Liver (tissue), 9 donors: ENCODE results near the gene TUBE1. TPM values are rescaled to one million over a fixed set of nuclear protein-coding genes. Genes with fewer than 3 reads are reported as not detected.
A peak's percentile ranks its signal among the peaks of the same experiment; 100 is the strongest.

Experiments
- DNase-seq: peaks from one replicate; pipeline ENCODE4 v3.0.0-alpha.2; 2017; ENCODE audit warnings: low spot score
- H3K27ac ChIP-seq, 2 donors: one replicate each; pipeline ENCODE4 v1.7.0; 2013; ENCODE audit warnings: inconsistent platforms in 2 of 2, low read length in 2 of 2, control low read depth in 1 of 2, low read depth in 1 of 2, mild to moderate bottlenecking in 1 of 2
- H3K27me3 ChIP-seq, 4 donors: one replicate each; pipeline versions ENCODE4 v1.6.1 to v1.7.0; 2013; ENCODE audit warnings: low read length in 3 of 4, inconsistent platforms in 1 of 4, mild to moderate bottlenecking in 1 of 4, moderate library complexity in 1 of 4; ENCODE audit not compliant: control insufficient read depth in 4 of 4, insufficient read depth in 4 of 4
- H3K36me3 ChIP-seq, 4 donors: one replicate each; pipeline versions ENCODE4 v1.6.1 to v1.7.0; 2013; ENCODE audit warnings: low read length in 3 of 4, mild to moderate bottlenecking in 3 of 4, low read depth in 1 of 4, moderate library complexity in 1 of 4; ENCODE audit not compliant: control insufficient read depth in 4 of 4, insufficient read depth in 3 of 4
- H3K4me1 ChIP-seq, 4 donors: one replicate each; pipeline versions ENCODE4 v1.6.1 to v1.7.0; 2013; ENCODE audit warnings: low read length in 3 of 4, mild to moderate bottlenecking in 3 of 4, moderate library complexity in 1 of 4; ENCODE audit not compliant: control insufficient read depth in 4 of 4, insufficient read depth in 4 of 4
- H3K4me3 ChIP-seq, 3 donors: one replicate each; pipeline versions ENCODE4 v1.6.1 to v1.7.0; 2013; ENCODE audit warnings: low read length in 3 of 3, control low read depth in 1 of 3, low read depth in 1 of 3, mild to moderate bottlenecking in 1 of 3
- H3K9ac ChIP-seq, 2 donors: one replicate each; pipeline ENCODE4 v1.7.0; 2013; ENCODE audit warnings: low read length in 2 of 2, mild to moderate bottlenecking in 2 of 2, moderate library complexity in 2 of 2, control low read depth in 1 of 2, low read depth in 1 of 2
- H3K9me3 ChIP-seq, 4 donors: one replicate each; pipeline versions ENCODE4 v1.6.1 to v1.7.0; 2013; ENCODE audit warnings: low read length in 3 of 4; ENCODE audit not compliant: control insufficient read depth in 4 of 4
- EGR1 ChIP-seq, 2 donors: IDR thresholded peaks; 2 replicates each; pipeline ENCODE4 v1.6.1; 2016 to 2018; ENCODE audit warnings: antibody characterized with exemption in 2 of 2, low read depth in 2 of 2
- FOXA1 ChIP-seq: IDR thresholded peaks from 2 replicates; pipeline ENCODE4 v1.6.1; 2016; ENCODE audit warnings: antibody characterized with exemption
- FOXA2 ChIP-seq: IDR thresholded peaks from 2 replicates; pipeline ENCODE4 v1.6.1; 2016; ENCODE audit warnings: antibody characterized with exemption
- GABPA ChIP-seq, 2 donors: IDR thresholded peaks in 1 of 2; conservative IDR thresholded peaks in 1 of 2; 2 replicates each; pipeline ENCODE4 v1.6.1; 2016; ENCODE audit warnings: antibody characterized with exemption in 2 of 2, mild to moderate bottlenecking in 1 of 2, moderate library complexity in 1 of 2
- HNF4A ChIP-seq, 2 donors: conservative IDR thresholded peaks; 2 replicates each; pipeline ENCODE4 v1.6.1; 2016; ENCODE audit warnings: antibody characterized with exemption in 2 of 2, mild to moderate bottlenecking in 2 of 2
- JUND ChIP-seq, 2 donors: IDR thresholded peaks; 2 replicates each; pipeline ENCODE4 v1.6.1; 2016; ENCODE audit warnings: antibody characterized with exemption in 2 of 2
- NR2F2 ChIP-seq: IDR thresholded peaks from 2 replicates; pipeline ENCODE4 v1.6.1; 2016; ENCODE audit warnings: antibody characterized with exemption
- RAD21 ChIP-seq, 2 donors: IDR thresholded peaks; 2 replicates each; pipeline ENCODE4 v1.6.1; 2016; ENCODE audit warnings: antibody characterized with exemption in 2 of 2, mild to moderate bottlenecking in 2 of 2
- RXRA ChIP-seq, 2 donors: IDR thresholded peaks; 2 replicates each; pipeline ENCODE4 v1.6.1; 2017 to 2018; ENCODE audit warnings: antibody characterized with exemption in 2 of 2, mild to moderate bottlenecking in 1 of 2
- SP1 ChIP-seq: IDR thresholded peaks from 2 replicates; pipeline ENCODE4 v1.6.1; 2018; ENCODE audit warnings: antibody characterized with exemption, mild to moderate bottlenecking
- TAF1 ChIP-seq: conservative IDR thresholded peaks from 2 replicates; pipeline ENCODE4 v1.6.1; 2016; ENCODE audit warnings: antibody characterized with exemption, mild to moderate bottlenecking
- YY1 ChIP-seq: IDR thresholded peaks from 2 replicates; pipeline ENCODE4 v1.6.1; 2016; ENCODE audit warnings: antibody characterized with exemption, mild to moderate bottlenecking
- WGBS: extraction: QIAGEN DNeasy Blood & Tissue Kit; methylation state at CpG from one replicate; pipeline ENCODE4 v1.1.7; 2013; 5-methylcytosine and 5-hydroxymethylcytosine counted together
- polyA plus RNA-seq, 2 donors: library from polyadenylated mRNA; stranded (reverse) in 1 of 2; unstranded in 1 of 2; fragments of 200-250 nt in 1 of 2; fragments of >200 nt in 1 of 2; fragmentation: Nextera tagmentation in 1 of 2; extraction: Ambion mirVana in 1 of 2; gene quantifications; one replicate each; pipeline versions ENCODE4 v1.2.1 to v1.2.3, GENCODE V29; 2013 to 2015
- total RNA-seq, 2 donors: library from RNA; depleted of rRNA; stranded (reverse); fragments of >200 nt; gene quantifications; one replicate each; pipeline ENCODE4 v1.2.3, GENCODE V29; 2014
- TF ChIP-seq, protein P1 (sequence below): fragments of 150-350 bp; IDR thresholded peaks from 2 replicates; pipeline ENCODE4 v1.5.1; 2017; ENCODE audit warnings: improper control_type of control experiment, low read depth, low read length; ENCODE audit not compliant: missing input control
- TF ChIP-seq, protein P2 (sequence below): IDR thresholded peaks from 2 replicates; pipeline ENCODE4 v1.6.1; 2016; ENCODE audit warnings: antibody characterized with exemption
- TF ChIP-seq, protein P3 (sequence below): IDR thresholded peaks from 2 replicates; pipeline ENCODE4 v1.6.1; 2016; ENCODE audit warnings: antibody characterized with exemption
- TF ChIP-seq, protein P4 (sequence below): IDR thresholded peaks from 2 replicates; pipeline ENCODE4 v1.6.1; 2016; ENCODE audit warnings: antibody characterized with exemption, mild to moderate bottlenecking
- TF ChIP-seq, protein P5 (sequence below): IDR thresholded peaks from 2 replicates; pipeline ENCODE4 v1.6.1; 2016; ENCODE audit warnings: antibody characterized with exemption
- donor health status: healthy.
- donor health status: healthy.
- donor health status: healthy.
- donor health status: healthy.
- donor health status: healthy.

Gene TUBE1
- total and polyA plus RNA-seq, 4 donors = 8.8 to 45.4 (median 25.4) TPM

DNA sequence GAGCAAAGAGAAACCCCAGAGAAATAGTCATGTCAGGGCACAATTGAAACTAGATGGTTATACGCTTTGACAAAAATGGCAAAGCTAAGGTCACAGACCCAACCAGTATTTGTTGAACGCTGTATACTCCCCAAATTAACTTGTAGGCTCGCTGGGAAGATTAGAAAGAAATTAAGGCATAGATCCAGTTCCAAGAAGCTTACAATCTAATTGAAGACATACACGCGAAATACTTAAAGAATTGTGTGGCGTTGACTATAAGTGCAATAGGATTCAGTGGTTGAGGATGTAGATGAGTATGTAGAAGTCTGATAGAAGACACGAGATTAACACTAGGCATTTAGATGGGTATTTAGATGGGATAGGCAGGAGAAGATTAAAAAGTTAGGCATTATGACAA is 634 bp upstream of the TUBE1 start:
- Histone ChIP-seq H3K4me3 (peak overlapping the region; percentile 69 to 88 (median 85)), H3K27ac (peak overlapping the region; percentile 62 to 80), H3K9me3 (no peaks in the 10 kb centered on the region), H3K4me1 (peaks cover 0 to 23% (median 23%) of the 10 kb centered on the region in 4 donors), H3K27me3 (no peaks in the 10 kb centered on the region), H3K9ac (peak overlapping the region in 1 of 2 donors; percentile 80), H3K36me3 (peaks cover 0 to 7% (median 4%) of the 10 kb centered on the region in 4 donors)
- TF ChIP-seq, protein P1, sequence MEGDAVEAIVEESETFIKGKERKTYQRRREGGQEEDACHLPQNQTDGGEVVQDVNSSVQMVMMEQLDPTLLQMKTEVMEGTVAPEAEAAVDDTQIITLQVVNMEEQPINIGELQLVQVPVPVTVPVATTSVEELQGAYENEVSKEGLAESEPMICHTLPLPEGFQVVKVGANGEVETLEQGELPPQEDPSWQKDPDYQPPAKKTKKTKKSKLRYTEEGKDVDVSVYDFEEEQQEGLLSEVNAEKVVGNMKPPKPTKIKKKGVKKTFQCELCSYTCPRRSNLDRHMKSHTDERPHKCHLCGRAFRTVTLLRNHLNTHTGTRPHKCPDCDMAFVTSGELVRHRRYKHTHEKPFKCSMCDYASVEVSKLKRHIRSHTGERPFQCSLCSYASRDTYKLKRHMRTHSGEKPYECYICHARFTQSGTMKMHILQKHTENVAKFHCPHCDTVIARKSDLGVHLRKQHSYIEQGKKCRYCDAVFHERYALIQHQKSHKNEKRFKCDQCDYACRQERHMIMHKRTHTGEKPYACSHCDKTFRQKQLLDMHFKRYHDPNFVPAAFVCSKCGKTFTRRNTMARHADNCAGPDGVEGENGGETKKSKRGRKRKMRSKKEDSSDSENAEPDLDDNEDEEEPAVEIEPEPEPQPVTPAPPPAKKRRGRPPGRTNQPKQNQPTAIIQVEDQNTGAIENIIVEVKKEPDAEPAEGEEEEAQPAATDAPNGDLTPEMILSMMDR = no peak
- TF ChIP-seq RXRA (IDR thresholded peaks at IDR 0.05) (no peak), TAF1 (no peak), EGR1 (IDR thresholded peaks at IDR 0.05; ENCODE audit: low read depth in 2 of 2) (no peak), JUND (IDR thresholded peaks at IDR 0.05) (no peak), GABPA (IDR thresholded peaks at IDR 0.05 in 1 of 2, conservative IDR thresholded peaks at IDR 0.05 in 1 of 2) (no peak), YY1 (no peak), HNF4A (conservative IDR thresholded peaks at IDR 0.05) (no peak), RAD21 (IDR thresholded peaks at IDR 0.05) (no peak), FOXA1 (no peak)
- TF ChIP-seq, protein P2, sequence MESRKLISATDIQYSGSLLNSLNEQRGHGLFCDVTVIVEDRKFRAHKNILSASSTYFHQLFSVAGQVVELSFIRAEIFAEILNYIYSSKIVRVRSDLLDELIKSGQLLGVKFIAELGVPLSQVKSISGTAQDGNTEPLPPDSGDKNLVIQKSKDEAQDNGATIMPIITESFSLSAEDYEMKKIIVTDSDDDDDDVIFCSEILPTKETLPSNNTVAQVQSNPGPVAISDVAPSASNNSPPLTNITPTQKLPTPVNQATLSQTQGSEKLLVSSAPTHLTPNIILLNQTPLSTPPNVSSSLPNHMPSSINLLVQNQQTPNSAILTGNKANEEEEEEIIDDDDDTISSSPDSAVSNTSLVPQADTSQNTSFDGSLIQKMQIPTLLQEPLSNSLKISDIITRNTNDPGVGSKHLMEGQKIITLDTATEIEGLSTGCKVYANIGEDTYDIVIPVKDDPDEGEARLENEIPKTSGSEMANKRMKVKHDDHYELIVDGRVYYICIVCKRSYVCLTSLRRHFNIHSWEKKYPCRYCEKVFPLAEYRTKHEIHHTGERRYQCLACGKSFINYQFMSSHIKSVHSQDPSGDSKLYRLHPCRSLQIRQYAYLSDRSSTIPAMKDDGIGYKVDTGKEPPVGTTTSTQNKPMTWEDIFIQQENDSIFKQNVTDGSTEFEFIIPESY = no peak
- TF ChIP-seq, protein P3, sequence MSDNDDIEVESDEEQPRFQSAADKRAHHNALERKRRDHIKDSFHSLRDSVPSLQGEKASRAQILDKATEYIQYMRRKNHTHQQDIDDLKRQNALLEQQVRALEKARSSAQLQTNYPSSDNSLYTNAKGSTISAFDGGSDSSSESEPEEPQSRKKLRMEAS = no peak
- TF ChIP-seq, protein P4, sequence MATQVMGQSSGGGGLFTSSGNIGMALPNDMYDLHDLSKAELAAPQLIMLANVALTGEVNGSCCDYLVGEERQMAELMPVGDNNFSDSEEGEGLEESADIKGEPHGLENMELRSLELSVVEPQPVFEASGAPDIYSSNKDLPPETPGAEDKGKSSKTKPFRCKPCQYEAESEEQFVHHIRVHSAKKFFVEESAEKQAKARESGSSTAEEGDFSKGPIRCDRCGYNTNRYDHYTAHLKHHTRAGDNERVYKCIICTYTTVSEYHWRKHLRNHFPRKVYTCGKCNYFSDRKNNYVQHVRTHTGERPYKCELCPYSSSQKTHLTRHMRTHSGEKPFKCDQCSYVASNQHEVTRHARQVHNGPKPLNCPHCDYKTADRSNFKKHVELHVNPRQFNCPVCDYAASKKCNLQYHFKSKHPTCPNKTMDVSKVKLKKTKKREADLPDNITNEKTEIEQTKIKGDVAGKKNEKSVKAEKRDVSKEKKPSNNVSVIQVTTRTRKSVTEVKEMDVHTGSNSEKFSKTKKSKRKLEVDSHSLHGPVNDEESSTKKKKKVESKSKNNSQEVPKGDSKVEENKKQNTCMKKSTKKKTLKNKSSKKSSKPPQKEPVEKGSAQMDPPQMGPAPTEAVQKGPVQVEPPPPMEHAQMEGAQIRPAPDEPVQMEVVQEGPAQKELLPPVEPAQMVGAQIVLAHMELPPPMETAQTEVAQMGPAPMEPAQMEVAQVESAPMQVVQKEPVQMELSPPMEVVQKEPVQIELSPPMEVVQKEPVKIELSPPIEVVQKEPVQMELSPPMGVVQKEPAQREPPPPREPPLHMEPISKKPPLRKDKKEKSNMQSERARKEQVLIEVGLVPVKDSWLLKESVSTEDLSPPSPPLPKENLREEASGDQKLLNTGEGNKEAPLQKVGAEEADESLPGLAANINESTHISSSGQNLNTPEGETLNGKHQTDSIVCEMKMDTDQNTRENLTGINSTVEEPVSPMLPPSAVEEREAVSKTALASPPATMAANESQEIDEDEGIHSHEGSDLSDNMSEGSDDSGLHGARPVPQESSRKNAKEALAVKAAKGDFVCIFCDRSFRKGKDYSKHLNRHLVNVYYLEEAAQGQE = no peak
- TF ChIP-seq, protein P5, sequence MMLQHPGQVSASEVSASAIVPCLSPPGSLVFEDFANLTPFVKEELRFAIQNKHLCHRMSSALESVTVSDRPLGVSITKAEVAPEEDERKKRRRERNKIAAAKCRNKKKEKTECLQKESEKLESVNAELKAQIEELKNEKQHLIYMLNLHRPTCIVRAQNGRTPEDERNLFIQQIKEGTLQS = no peak
- 22% methylated on average over 7 of the region's 7 CpGs for WGBS
- no peak for DNase-seq

DNA sequence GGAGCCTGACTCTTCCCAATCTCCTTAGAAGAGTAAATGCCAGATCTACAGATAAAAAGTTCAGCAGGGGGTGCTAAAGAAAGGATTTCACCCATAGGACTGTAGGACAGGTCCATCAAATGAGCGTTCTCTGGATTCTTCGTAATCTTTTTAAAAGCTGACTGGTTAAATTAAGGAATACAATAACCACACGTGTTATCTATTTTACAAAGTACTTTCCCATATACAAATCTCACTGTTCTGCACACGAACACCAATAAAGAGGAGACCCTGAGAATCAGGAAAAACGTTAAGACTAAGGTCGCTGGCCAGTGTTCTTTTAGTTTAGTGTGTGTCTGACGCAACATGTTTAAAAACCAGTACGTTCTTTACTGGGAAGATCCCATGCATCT is 542 bp downstream of the TUBE1 start:
- DNase-seq = no peak
- Histone ChIP-seq H3K4me1 (peaks cover 0 to 23% (median 23%) of the 10 kb centered on the region in 4 donors), H3K4me3 (peak overlapping the region; percentile 69 to 88 (median 85)), H3K36me3 (peaks cover 0 to 11% (median 4%) of the 10 kb centered on the region in 4 donors), H3K9me3 (no peaks in the 10 kb centered on the region), H3K9ac (peak overlapping the region; percentile 70 to 74), H3K27ac (peak overlapping the region; percentile 62 to 80), H3K27me3 (no peaks in the 10 kb centered on the region)
- under 1% methylated on average over 8 of the region's 8 CpGs for WGBS
- TF ChIP-seq RXRA (IDR thresholded peaks at IDR 0.05) (peak in 1 of 2 donors; percentile 12), JUND (IDR thresholded peaks at IDR 0.05) (no peak), FOXA2 (no peak), RAD21 (IDR thresholded peaks at IDR 0.05) (peak; percentile 56 to 66), SP1 (no peak), HNF4A (conservative IDR thresholded peaks at IDR 0.05) (peak; percentile 29 to 65), NR2F2 (no peak), TAF1 (no peak)
- TF ChIP-seq, protein P4 = no peak
- TF ChIP-seq, protein P5 = no peak
- TF ChIP-seq, protein P2 = no peak
